Measurements from ENCODE around the gene TMEM61. TPM values are rescaled to one million over a fixed set of nuclear protein-coding genes. Genes with fewer than 3 reads are reported as not detected.

TMEM61 gene
- total RNA-seq, 1 donor = not detected

DNA sequence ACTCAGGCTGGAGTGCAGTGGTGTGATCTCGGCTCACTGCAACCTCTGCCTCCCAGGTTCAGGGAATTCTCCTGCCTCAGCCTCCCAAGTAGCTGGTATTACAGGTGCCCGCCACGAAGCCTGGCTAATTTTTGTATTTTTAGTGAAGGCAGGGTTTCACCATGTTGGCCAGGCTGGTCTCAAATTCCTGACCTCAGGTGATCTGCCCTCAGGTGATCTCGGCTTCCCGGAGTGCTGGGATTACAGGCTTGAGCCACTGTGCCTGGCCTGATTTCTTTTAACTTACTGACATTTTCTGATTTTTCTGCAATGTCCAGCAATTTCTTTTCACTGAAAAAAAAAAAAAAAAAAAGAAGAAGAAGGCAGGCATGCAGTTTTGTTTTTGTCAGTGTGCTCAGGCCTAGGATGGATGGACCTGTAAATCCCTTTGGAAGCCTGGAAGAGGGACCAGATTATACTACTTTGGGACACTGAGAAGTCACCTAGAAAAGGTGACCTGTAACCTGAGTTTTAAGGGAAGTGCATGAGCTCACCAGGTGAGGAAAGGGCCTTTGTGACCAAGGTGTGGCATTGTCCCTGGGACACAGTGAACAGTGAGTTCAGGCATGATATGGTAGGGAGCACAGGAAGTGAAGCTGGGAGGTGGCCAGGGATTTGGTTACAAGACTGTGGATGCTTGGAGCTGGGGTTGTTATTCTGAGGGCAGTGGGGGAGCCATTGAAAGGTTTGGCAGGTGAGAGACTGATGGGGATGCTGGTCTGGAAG is 2.7 kb upstream of the TMEM61 start:
- TF ChIP-seq, protein P1, sequence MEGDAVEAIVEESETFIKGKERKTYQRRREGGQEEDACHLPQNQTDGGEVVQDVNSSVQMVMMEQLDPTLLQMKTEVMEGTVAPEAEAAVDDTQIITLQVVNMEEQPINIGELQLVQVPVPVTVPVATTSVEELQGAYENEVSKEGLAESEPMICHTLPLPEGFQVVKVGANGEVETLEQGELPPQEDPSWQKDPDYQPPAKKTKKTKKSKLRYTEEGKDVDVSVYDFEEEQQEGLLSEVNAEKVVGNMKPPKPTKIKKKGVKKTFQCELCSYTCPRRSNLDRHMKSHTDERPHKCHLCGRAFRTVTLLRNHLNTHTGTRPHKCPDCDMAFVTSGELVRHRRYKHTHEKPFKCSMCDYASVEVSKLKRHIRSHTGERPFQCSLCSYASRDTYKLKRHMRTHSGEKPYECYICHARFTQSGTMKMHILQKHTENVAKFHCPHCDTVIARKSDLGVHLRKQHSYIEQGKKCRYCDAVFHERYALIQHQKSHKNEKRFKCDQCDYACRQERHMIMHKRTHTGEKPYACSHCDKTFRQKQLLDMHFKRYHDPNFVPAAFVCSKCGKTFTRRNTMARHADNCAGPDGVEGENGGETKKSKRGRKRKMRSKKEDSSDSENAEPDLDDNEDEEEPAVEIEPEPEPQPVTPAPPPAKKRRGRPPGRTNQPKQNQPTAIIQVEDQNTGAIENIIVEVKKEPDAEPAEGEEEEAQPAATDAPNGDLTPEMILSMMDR (IDR thresholded peaks at IDR 0.05; ENCODE audit: insufficient read depth, low read depth, low read length) = no peak
- DNase-seq (ENCODE audit: low read depth) = no peak
- no peak overlapping the region for H3K4me3 ChIP-seq (ENCODE audit: low read depth, low read length)

DNA sequence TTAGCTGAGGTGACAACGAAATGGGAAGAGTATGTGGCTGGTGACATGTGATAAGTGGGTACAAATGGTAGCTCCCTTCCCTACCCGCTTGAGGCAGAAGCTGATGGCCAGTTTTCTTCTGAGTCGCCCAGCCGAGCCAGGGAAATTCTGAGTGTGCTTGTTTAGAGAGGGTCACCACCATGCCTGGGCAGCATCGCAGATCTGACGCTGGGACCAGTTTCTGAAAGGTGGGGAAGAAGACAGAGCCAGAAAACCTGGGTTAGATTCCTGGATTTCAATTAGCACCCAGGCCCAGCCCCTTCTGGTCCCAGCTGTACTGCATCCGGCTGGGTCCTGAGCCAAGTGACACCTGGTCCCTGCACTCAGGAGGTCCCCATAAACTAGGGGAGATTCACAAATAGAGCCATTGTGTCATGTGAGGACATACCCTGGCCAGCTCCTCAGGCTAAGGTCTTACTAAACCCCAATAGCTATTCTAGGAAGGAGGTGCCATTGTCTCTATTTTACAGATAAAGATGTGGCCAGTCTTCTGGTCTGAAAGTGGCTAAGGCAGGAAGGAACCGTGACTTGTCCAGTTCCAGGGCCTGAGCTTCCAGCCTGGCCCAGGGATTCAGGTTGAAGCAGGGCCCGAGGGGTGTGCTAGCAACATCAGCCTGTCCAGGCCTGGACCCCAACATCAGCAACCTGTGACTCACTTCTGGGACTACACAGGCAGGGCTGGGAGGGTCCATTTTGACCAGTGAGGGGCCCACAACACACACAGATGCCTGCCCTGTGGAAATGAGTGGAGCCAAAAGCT is 1.7 kb upstream of the TMEM61 start:
- no peak for DNase-seq (ENCODE audit: low read depth)
- TF ChIP-seq, protein P1 (IDR thresholded peaks at IDR 0.05; ENCODE audit: insufficient read depth, low read depth, low read length) = no peak
- no peak overlapping the region for H3K4me3 ChIP-seq (ENCODE audit: low read depth, low read length)

DNA sequence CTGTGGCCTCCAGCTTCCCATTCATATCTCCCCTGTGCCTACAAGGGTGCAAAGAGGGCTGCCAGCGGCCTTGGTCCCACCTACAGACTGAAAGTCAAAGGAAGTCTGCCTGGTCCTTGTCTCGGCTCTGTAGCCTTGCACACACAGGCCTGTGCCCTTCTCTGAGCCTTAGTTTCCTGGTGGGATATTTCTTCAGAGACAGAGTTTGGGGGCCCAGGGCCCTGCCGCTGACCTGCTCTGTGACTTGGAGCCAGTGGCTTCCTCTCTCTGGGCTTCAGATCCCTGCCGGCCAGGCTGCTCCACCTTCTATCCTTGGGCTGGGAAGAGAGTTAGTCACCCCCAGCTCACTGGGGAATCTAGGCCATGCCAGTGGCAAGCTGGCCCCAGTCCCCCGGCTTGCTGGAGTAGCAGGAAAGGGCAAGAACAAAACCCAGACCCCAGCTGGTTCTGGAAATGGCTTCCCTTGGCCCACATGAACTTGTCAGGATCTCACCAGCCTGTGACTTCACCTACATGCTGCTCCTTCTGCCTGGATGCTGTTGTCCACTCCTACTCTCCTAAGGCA is 1.0 kb upstream of the TMEM61 start:
- no peak for DNase-seq (ENCODE audit: low read depth)
- TF ChIP-seq, protein P1 (IDR thresholded peaks at IDR 0.05; ENCODE audit: insufficient read depth, low read depth, low read length) = no peak
- H3K4me3 ChIP-seq (ENCODE audit: low read depth, low read length) = no peak overlapping the region

- no peak for DNase-seq (ENCODE audit: low read depth)
- TF ChIP-seq, protein P1 (IDR thresholded peaks at IDR 0.05; ENCODE audit: insufficient read depth, low read depth, low read length) = no peak
- H3K4me3 ChIP-seq (ENCODE audit: low read depth, low read length) = peak overlapping the region; percentile 25
Observed at GRCh38 chr1:54980046-54980527, 341 bp upstream of the TMEM61 start.

DNA sequence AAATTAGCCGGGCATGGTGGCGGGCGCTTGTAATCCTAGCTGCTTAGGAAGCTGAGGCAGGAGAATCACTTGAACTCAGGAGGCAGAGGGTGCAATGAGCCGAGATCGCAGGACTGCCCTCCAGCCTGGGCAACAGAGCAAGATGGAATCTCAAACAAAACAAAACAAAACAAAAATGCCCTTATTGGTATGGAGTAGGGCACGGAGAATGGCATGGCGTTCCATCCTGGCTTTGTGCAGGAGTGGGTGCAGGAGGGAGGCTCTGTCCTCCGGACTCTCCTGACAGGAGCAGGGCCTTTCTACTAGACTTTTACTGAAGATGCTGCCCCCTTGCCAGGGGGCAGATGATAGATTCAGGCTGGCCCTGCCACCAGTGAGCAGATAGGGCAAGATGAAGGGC is 1.0 kb downstream of the TMEM61 start:
- TF ChIP-seq, protein P1 (IDR thresholded peaks at IDR 0.05; ENCODE audit: insufficient read depth, low read depth, low read length) = no peak
- DNase-seq (ENCODE audit: low read depth) = no peak
- no peak overlapping the region for H3K4me3 ChIP-seq (ENCODE audit: low read depth, low read length)

DNA sequence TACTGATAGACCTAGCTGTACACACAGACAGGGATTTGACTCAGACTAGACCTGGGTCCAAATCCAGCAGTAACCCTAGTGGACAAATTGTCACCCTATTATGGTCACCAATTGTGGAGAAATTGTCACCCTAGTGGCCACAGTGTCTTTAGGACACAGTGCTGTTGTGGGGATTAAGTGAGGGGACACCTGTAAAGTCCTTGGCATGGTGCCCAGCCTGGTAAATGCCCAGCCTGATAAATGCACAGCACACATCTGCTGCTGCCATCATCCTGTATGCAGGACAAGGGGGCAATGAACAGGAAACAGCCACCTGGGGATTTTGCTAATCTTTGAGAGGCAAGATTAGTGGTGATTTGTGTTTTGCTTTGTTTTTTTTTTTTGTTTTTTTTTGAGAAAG is 2.3 kb downstream of the TMEM61 start:
- TF ChIP-seq, protein P1 (IDR thresholded peaks at IDR 0.05; ENCODE audit: insufficient read depth, low read depth, low read length) = no peak
- H3K4me3 ChIP-seq (ENCODE audit: low read depth, low read length) = no peak overlapping the region
- DNase-seq (ENCODE audit: low read depth) = no peak
